Glutamatergic neuron (in vitro differentiated cells): ENCODE measurements around the gene ZNF888. TPM values are rescaled to one million over a fixed set of nuclear protein-coding genes. Genes with fewer than 3 reads are reported as not detected.

ENCODE experiments used
- DNase-seq: peaks from one replicate; pipeline ENCODE4 v3.0.0; 2022
- H3K27ac Mint-ChIP-seq: one replicate; pipeline ENCODE4 v1.8.0; 2020; ENCODE audit warnings: mild to moderate bottlenecking, mixed read lengths, inconsistent platforms; ENCODE audit not compliant: unreplicated experiment
- H3K27me3 Mint-ChIP-seq: one replicate; pipeline ENCODE4 v1.8.0; 2020; ENCODE audit warnings: mild to moderate bottlenecking, moderate library complexity, mixed read lengths, inconsistent platforms; ENCODE audit not compliant: unreplicated experiment
- H3K36me3 Mint-ChIP-seq: one replicate; pipeline ENCODE4 v1.8.0; 2020; ENCODE audit warnings: mild to moderate bottlenecking, mixed read lengths, inconsistent platforms; ENCODE audit not compliant: unreplicated experiment
- H3K4me1 Mint-ChIP-seq: one replicate; pipeline ENCODE4 v1.8.0; 2020; ENCODE audit warnings: mild to moderate bottlenecking, low read depth, mixed read lengths, inconsistent platforms; ENCODE audit not compliant: unreplicated experiment
- H3K4me3 Mint-ChIP-seq: one replicate; pipeline ENCODE4 v1.8.0; 2020; ENCODE audit warnings: mild to moderate bottlenecking, mixed read lengths, inconsistent platforms; ENCODE audit not compliant: unreplicated experiment
- H3K9me3 Mint-ChIP-seq: one replicate; pipeline ENCODE4 v1.8.0; 2020; ENCODE audit warnings: mild to moderate bottlenecking, moderate library complexity, mixed read lengths, inconsistent platforms; ENCODE audit not compliant: unreplicated experiment
- total RNA-seq: library from RNA; stranded (reverse); fragmentation: NEBNext Ultra II Directional; extraction: Animal tissue kit (Norgen Biotek cat#: 25700); gene quantifications from one replicate; pipeline ENCODE4 v1.2.1, GENCODE V29; 2021; ENCODE audit not compliant: unreplicated experiment
- TF ChIP-seq, protein P1 (sequence below): fragments of 200-600 bp; sonication (generic); IDR thresholded peaks from one replicate; pipeline ENCODE4 v1.5.0; 2021; ENCODE audit not compliant: partially characterized antibody, unreplicated experiment

Gene ZNF888
- total RNA-seq, 1 donor from 2014 or later: 3.8 TPM

GRCh38 chr19:52898101-52898500 lies 25.1 kb downstream of the ZNF888 start:
- DNase-seq: peak; percentile 32
- Mint-ChIP-seq H3K9me3 (peaks cover 8% of the 10 kb centered on the region), H3K4me1 (peaks cover 6% of the 10 kb centered on the region), H3K27me3 (peaks cover 2% of the 10 kb centered on the region), H3K36me3 (no peaks in the 10 kb centered on the region), H3K4me3 (peak overlapping the region; percentile 91), H3K27ac (peak overlapping the region; percentile 93)
- TF ChIP-seq, protein P1, sequence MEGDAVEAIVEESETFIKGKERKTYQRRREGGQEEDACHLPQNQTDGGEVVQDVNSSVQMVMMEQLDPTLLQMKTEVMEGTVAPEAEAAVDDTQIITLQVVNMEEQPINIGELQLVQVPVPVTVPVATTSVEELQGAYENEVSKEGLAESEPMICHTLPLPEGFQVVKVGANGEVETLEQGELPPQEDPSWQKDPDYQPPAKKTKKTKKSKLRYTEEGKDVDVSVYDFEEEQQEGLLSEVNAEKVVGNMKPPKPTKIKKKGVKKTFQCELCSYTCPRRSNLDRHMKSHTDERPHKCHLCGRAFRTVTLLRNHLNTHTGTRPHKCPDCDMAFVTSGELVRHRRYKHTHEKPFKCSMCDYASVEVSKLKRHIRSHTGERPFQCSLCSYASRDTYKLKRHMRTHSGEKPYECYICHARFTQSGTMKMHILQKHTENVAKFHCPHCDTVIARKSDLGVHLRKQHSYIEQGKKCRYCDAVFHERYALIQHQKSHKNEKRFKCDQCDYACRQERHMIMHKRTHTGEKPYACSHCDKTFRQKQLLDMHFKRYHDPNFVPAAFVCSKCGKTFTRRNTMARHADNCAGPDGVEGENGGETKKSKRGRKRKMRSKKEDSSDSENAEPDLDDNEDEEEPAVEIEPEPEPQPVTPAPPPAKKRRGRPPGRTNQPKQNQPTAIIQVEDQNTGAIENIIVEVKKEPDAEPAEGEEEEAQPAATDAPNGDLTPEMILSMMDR: no peak

DNA sequence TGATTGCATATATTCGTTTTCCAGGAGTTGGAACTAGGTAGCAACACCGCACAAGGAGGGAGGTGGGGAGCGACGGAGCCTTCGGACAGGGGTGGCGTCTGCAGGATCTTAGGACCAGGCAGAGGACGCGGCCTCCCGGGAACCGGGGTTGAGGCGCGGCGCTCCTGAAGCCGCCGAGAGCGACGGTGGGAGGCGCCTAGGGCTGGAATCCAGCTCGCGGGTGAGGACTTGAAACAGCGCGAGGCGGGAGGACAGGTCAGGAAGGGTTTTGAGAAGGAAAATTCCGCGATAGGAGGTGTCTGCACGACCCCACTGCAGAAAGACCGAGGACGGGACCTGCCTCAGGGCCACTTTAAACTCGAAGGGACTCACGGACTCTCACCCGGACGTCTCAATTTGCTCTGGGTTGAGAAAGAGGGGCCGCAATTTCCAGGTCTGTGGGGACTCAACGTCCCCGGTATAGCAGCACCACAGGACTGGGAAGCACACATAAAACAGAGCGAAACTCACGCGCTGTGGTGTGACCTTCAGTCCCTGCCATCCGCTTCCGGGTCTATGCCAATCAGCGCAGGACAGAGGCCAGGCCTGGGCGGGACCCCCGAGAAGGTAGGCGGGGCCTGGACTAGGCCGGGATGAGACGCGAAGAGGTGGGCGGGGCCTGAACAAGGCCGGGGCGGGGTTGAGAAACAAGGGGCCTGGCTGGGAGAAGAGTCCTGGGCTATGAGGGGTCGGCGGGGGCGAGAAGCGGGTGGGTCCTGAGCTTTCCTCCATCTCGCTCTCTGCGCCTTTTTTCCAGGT lies 25.9 kb downstream of the ZNF888 start, which contains the start of gene ZNF320:
Gene ZNF320, minus strand, starts transcription at position 498 of the 798 bp plus-strand sequence. CDS start 7,380 bp downstream, outside the sequence.
- Mint-ChIP-seq H3K9me3 (peaks cover 8% of the 10 kb centered on the region), H3K36me3 (no peaks in the 10 kb centered on the region), H3K4me3 (peak within 1 kb of the TSS; percentile 91), H3K4me1 (peaks cover 6% of the 10 kb centered on the region), H3K27me3 (peaks cover 2% of the 10 kb centered on the region), H3K27ac (peak within 1 kb of the TSS; percentile 93)
- TF ChIP-seq, protein P1: no peak
- peak; percentile 99 for DNase-seq

DNA sequence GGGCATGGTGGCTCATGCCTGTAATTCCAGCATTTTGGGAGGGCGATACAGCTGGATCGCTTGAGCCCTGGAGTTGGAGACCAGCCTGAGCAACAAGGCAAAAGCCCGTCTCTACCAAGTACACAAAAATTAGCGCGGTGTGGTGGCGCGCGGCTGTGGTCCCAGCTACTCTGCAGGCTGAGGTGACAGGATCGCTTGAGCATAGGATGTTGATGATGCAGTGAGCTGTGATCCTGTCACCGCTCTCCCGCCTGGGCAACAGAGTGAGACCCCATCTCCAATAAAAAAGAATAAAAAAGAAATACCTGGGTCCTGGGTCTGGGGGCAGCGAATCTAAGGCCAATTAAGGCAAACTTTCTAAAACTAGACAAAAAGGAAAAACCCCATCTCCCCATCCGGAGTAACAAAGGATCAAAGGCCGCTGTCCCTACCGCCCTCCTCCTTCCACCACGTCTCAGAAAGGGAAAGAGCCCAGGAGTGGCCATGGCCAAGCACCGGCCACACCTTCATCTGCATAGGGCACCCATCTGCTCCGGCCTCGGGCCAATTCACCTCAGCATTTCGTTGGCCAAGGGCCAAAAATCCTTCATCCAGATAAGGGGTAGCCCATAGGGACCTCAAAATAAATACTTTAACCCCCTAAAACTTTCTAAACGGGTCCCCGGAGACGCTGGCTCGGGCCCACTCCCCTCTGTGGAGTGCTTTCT lies 26.6 kb downstream of the ZNF888 start:
- Mint-ChIP-seq H3K27ac (peak overlapping the region; percentile 93), H3K4me3 (peak overlapping the region; percentile 91), H3K9me3 (peaks cover 8% of the 10 kb centered on the region), H3K36me3 (no peaks in the 10 kb centered on the region), H3K27me3 (peaks cover 2% of the 10 kb centered on the region), H3K4me1 (peaks cover 6% of the 10 kb centered on the region)
- TF ChIP-seq, protein P1: no peak
- DNase-seq: peak; percentile 50

DNA sequence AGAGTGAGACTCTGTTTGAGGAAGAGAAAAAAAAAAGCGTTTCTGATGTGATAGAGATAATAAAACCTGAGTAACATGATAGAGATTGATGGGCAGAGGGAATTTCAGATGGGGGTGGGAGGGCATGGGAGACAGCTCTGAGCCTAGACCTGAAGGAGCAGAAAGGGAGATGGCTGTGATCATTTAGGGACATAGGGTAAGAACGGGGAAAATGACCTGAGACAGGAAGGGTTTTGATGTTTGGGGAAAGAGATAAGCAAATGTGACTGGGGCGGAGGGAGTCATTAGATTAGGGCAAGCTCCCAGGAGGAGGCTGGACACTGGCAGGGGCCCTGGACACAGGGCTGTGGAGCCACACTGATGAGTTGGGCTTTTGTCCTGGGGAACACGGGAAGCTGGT lies 31.9 kb downstream of the ZNF888 start:
- Mint-ChIP-seq H3K27me3 (peaks cover 2% of the 10 kb centered on the region), H3K27ac (peak overlapping the region; percentile 6), H3K4me3 (no peak overlapping the region), H3K4me1 (peaks cover 2% of the 10 kb centered on the region), H3K36me3 (peaks cover 14% of the 10 kb centered on the region), H3K9me3 (peaks cover 3% of the 10 kb centered on the region)
- TF ChIP-seq, protein P1: no peak
- DNase-seq: no peak

DNA sequence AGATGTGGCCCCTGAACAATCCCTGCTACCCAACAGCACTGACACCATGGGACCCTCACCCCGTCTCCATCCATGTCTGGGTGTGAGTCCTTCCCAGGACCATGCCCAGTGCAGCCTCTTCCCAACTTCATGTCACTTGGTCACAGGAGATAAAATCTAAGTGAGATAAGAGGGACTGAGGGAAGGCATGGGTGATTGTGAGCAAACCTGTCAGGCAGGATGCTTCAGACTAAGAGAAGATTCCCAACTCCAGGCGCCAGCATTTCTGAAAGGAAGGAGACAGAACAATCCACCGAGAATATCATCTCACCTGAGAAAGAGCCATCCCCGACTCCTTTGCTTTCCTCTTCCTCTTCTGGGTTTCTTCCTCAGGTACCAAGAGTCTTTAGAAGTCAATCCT lies 33.3 kb downstream of the ZNF888 start:
- TF ChIP-seq, protein P1: no peak
- H3K4me1 Mint-ChIP-seq: peaks cover 2% of the 10 kb centered on the region
- H3K27ac Mint-ChIP-seq: no peak overlapping the region
- peaks cover 15% of the 10 kb centered on the region for H3K36me3 Mint-ChIP-seq
- DNase-seq: no peak
- peaks cover 3% of the 10 kb centered on the region for H3K9me3 Mint-ChIP-seq
- peaks cover 2% of the 10 kb centered on the region for H3K27me3 Mint-ChIP-seq
- H3K4me3 Mint-ChIP-seq: no peak overlapping the region
